Spleen (tissue), 7 donors: ENCODE measurements around the gene LSAMP.

Experiments
- CTCF ChIP-seq, 11 experiments: fragments of 200-600 bp in 7 of 11; fragments of 450-650 bp in 4 of 11; sonication (generic) in 4 of 11; IDR thresholded peaks in 8 of 11; conservative IDR thresholded peaks in 3 of 11; 1 replicate in 7 of 11; 2 replicates in 4 of 11; pipeline versions ENCODE4 v1.4.0 to v1.8.0; 2016 to 2021; ENCODE audit warnings: antibody characterized with exemption in 11 of 11, inconsistent platforms in 4 of 11, mild to moderate bottlenecking in 1 of 11
- POLR2A ChIP-seq, 3 donors: fragments of 450-650 bp; IDR thresholded peaks; one replicate each; pipeline ENCODE4 v1.5.1; 2017; ENCODE audit warnings: antibody characterized with exemption in 3 of 3, mild to moderate bottlenecking in 1 of 3
- POLR2AphosphoS5 ChIP-seq, 3 donors: sonication (generic); formaldehyde crosslinking; IDR thresholded peaks; one replicate each; pipeline ENCODE4 v1.5.1; 2017; ENCODE audit warnings: antibody characterized with exemption in 3 of 3
- donor health status: DM: no; HTN: no; CAD: no; lungs with moderate emphysema.
- donor health status: DM: no; HTN: no; CAD: no.
- donor health status: DM: no; HTN: no; CAD: no.

- TF ChIP-seq CTCF (IDR thresholded peaks at IDR 0.05 in 8 of 11, conservative IDR thresholded peaks at IDR 0.05 in 3 of 11) (no peak), POLR2AphosphoS5 (IDR thresholded peaks at IDR 0.05) (no peak), POLR2A (IDR thresholded peaks at IDR 0.05) (no peak)
Measured at GRCh38 chr3:116033516-116033915, 411.8 kb downstream of the LSAMP start.
